Colonic mucosa (tissue), 4 donors: Measurements from ENCODE around the gene BLOC1S1. TPM values are rescaled to one million over a fixed set of nuclear protein-coding genes. Genes with fewer than 3 reads are reported as not detected.

Source experiments
- DNase-seq: peaks from one replicate; pipeline ENCODE4 v3.0.0-alpha.2; 2020
- H3K27ac ChIP-seq: fragments of 200-600 bp; one replicate; pipeline ENCODE4 v1.8.0; 2021
- H3K27me3 ChIP-seq: fragments of 200-600 bp; one replicate; pipeline ENCODE4 v1.8.0; 2021
- H3K36me3 ChIP-seq: fragments of 200-600 bp; one replicate; pipeline ENCODE4 v1.8.0; 2021
- H3K4me1 ChIP-seq: fragments of 200-600 bp; one replicate; pipeline ENCODE4 v1.8.0; 2021; ENCODE audit warnings: mild to moderate bottlenecking
- H3K4me3 ChIP-seq: fragments of 200-600 bp; one replicate; pipeline ENCODE4 v1.8.0; 2021
- H3K9ac ChIP-seq, 2 donors: one replicate each; pipeline ENCODE4 v1.7.0; 2013; ENCODE audit warnings: control low read depth in 2 of 2, low read depth in 2 of 2, low read length in 2 of 2
- H3K9me3 ChIP-seq: fragments of 200-600 bp; one replicate; pipeline ENCODE4 v1.8.0; 2021
- CTCF ChIP-seq: fragments of 200-600 bp; IDR thresholded peaks from one replicate; pipeline ENCODE4 v1.8.0; 2022; ENCODE audit warnings: antibody characterized with exemption, mild to moderate bottlenecking
- intact Hi-C: fragments of 100-400 bp; cut with DNase I; formaldehyde crosslinking; loops from one replicate; pipeline ENCODE4 v1.14.1; 2022
- total RNA-seq, 2 donors: library from RNA; stranded (reverse); fragmentation: NEBNext Ultra II Directional in 1 of 2; extraction: Animal tissue kit (Norgen Biotek cat#: 25700) in 1 of 2; gene quantifications; one replicate each; pipeline ENCODE4 v1.2.1, GENCODE V29; 2021
- donor health status: healthy.
- donor health status: DM: no; HTN: no; CAD: no.
- donor health status: DM: no; HTN: no; CAD: no.

Gene BLOC1S1
- total RNA-seq, 2 donors from 2014 or later = 214 to 242 TPM

- Histone ChIP-seq H3K9me3 (no peaks in the 10 kb centered on the region), H3K9ac (no peak overlapping the region), H3K27ac (no peak overlapping the region), H3K36me3 (no peaks in the 10 kb centered on the region), H3K4me3 (no peak overlapping the region), H3K4me1 (no peaks in the 10 kb centered on the region), H3K27me3 (no peaks in the 10 kb centered on the region)
- intact Hi-C loops = loop anchor here (10.0 kb wide), 1 partner anchor 289 kb away; no protein-coding TSS in a partner anchor
- DNase-seq = no peak
- no peak for TF ChIP-seq CTCF
Measured at GRCh38 chr12:55745361-55746173, 29.7 kb downstream of the BLOC1S1 start.

GRCh38 chr12:55746174-55746912, 30.5 kb downstream of the BLOC1S1 start:
- no peaks in the 10 kb centered on the region for H3K27me3 ChIP-seq
- DNase-seq = no peak
- no peaks in the 10 kb centered on the region for H3K4me1 ChIP-seq
- intact Hi-C loops = loop anchor here (10.0 kb wide), 1 partner anchor 288 kb away; no protein-coding TSS in a partner anchor
- no peak overlapping the region for H3K9ac ChIP-seq
- H3K36me3 ChIP-seq = no peaks in the 10 kb centered on the region
- no peak for TF ChIP-seq CTCF
- no peak overlapping the region for H3K27ac ChIP-seq
- no peak overlapping the region for H3K4me3 ChIP-seq
- H3K9me3 ChIP-seq = no peaks in the 10 kb centered on the region

- intact Hi-C loops = loop anchor here (10.0 kb wide), 1 partner anchor 288 kb away; no protein-coding TSS in a partner anchor
- H3K27me3 ChIP-seq = no peaks in the 10 kb centered on the region
- TF ChIP-seq CTCF = no peak
Measured at GRCh38 chr12:55746913-55747231, 31.0 kb downstream of the BLOC1S1 start.

GRCh38 chr12:55748230-55748993, 32.6 kb downstream of the BLOC1S1 start:
- H3K27ac ChIP-seq = no peak overlapping the region
- H3K9ac ChIP-seq = no peak overlapping the region
- no peak for TF ChIP-seq CTCF
- no peak for DNase-seq
- H3K4me3 ChIP-seq = no peak overlapping the region
- no peaks in the 10 kb centered on the region for H3K9me3 ChIP-seq
- intact Hi-C loops = loop anchor here (10.0 kb wide), 1 partner anchor 286 kb away; no protein-coding TSS in a partner anchor
- no peaks in the 10 kb centered on the region for H3K27me3 ChIP-seq
- no peaks in the 10 kb centered on the region for H3K36me3 ChIP-seq
- no peaks in the 10 kb centered on the region for H3K4me1 ChIP-seq

More at GRCh38 chr12:55746913-55747231, 31.0 kb downstream of the BLOC1S1 start:
- DNase-seq = no peak
- H3K9ac ChIP-seq = no peak overlapping the region
- H3K4me3 ChIP-seq = no peak overlapping the region
- no peaks in the 10 kb centered on the region for H3K4me1 ChIP-seq
- H3K36me3 ChIP-seq = no peaks in the 10 kb centered on the region
- H3K27ac ChIP-seq = no peak overlapping the region
- no peaks in the 10 kb centered on the region for H3K9me3 ChIP-seq

- Histone ChIP-seq H3K36me3 (peaks cover 6% of the 10 kb centered on the region), H3K27me3 (no peaks in the 10 kb centered on the region), H3K9ac (no peak overlapping the region), H3K27ac (no peak overlapping the region), H3K4me1 (no peaks in the 10 kb centered on the region), H3K9me3 (no peaks in the 10 kb centered on the region), H3K4me3 (no peak overlapping the region)
- no peak for DNase-seq
- no peak for TF ChIP-seq CTCF
- intact Hi-C loops = no loop called here
Measured at GRCh38 chr12:55755246-55755645, 39.4 kb downstream of the BLOC1S1 start.
